ENCODE data around the gene TMOD1. TPM values are rescaled to one million over a fixed set of nuclear protein-coding genes. Genes with fewer than 3 reads are reported as not detected.

TMOD1 gene
- total and polyA plus RNA-seq, 4 donors = 2.4 to 7.9 (median 5.2) TPM

GRCh38 chr9:97598461-97599288 is 97.2 kb downstream of the TMOD1 start:
- Histone ChIP-seq H3K27ac (ENCODE audit: low read depth in 1 of 2, low read length in 1 of 2) (peak overlapping the region in 1 of 2 donors; percentile 11), H3K4me1 (ENCODE audit: control insufficient read depth in 5 of 5, insufficient read depth in 5 of 5, low read length in 5 of 5) (peaks cover 0 to 4% (median 0%) of the 10 kb centered on the region in 5 donors), H3K9ac (ENCODE audit: insufficient read depth in 1 of 2, low read length in 2 of 2) (no peak overlapping the region), H3K36me3 (ENCODE audit: control insufficient read depth in 4 of 4, insufficient read depth in 4 of 4, low read length in 4 of 4) (peaks cover 6 to 23% (median 8%) of the 10 kb centered on the region in 4 donors), H3K27me3 (ENCODE audit: control insufficient read depth in 3 of 3, insufficient read depth in 3 of 3, low read length in 2 of 3) (no peaks in the 10 kb centered on the region), H3K4me3 (no peak overlapping the region), H3K9me3 (ENCODE audit: control insufficient read depth in 4 of 4, insufficient read depth in 3 of 4, low read length in 3 of 4) (no peaks in the 10 kb centered on the region)
- ATAC-seq (ENCODE audit: insufficient read depth, low FRiP score) (peak; percentile 62), DNase-seq (peak; percentile 76 to 88 (median 79))
- peak; percentile 68 for TF ChIP-seq CTCF (IDR thresholded peaks at IDR 0.05; ENCODE audit: control extremely low read depth, extremely low read depth)
- WGBS, 2 donors = 25 to 29% methylated on average over 11 of the region's 11 CpGs

- 83 to 84% methylated on average over 7 of the region's 7 CpGs for WGBS, 2 donors
- H3K36me3 ChIP-seq (ENCODE audit: control insufficient read depth in 4 of 4, insufficient read depth in 4 of 4, low read length in 4 of 4) = peaks cover 6 to 25% (median 11%) of the 10 kb centered on the region in 4 donors
These were observed 97.9 kb downstream of the TMOD1 start for GRCh38 chr9:97599314-97599846.

GRCh38 chr9:97600531-97601227 is 99.2 kb downstream of the TMOD1 start:
- Histone ChIP-seq H3K27ac (ENCODE audit: low read depth in 1 of 2, low read length in 1 of 2) (peak overlapping the region in 1 of 2 donors; percentile 69), H3K27me3 (ENCODE audit: control insufficient read depth in 3 of 3, insufficient read depth in 3 of 3, low read length in 2 of 3) (no peaks in the 10 kb centered on the region), H3K36me3 (ENCODE audit: control insufficient read depth in 4 of 4, insufficient read depth in 4 of 4, low read length in 4 of 4) (peaks cover 10 to 35% (median 18%) of the 10 kb centered on the region in 4 donors), H3K4me1 (ENCODE audit: control insufficient read depth in 5 of 5, insufficient read depth in 5 of 5, low read length in 5 of 5) (peaks cover 0 to 4% (median 0%) of the 10 kb centered on the region in 5 donors), H3K9me3 (ENCODE audit: control insufficient read depth in 4 of 4, insufficient read depth in 3 of 4, low read length in 3 of 4) (no peaks in the 10 kb centered on the region), H3K9ac (ENCODE audit: insufficient read depth in 1 of 2, low read length in 2 of 2) (no peak overlapping the region), H3K4me3 (no peak overlapping the region)
- no peak for TF ChIP-seq CTCF (IDR thresholded peaks at IDR 0.05; ENCODE audit: control extremely low read depth, extremely low read depth)
- DNase-seq (no peak), ATAC-seq (ENCODE audit: insufficient read depth, low FRiP score) (no peak)
- 96 to 99% methylated on average over 8 of the region's 8 CpGs for WGBS, 2 donors

More at GRCh38 chr9:97599314-97599846, 97.9 kb downstream of the TMOD1 start:
- Histone ChIP-seq H3K27ac (ENCODE audit: low read depth in 1 of 2, low read length in 1 of 2) (peak overlapping the region in 1 of 2 donors; percentile 11), H3K4me1 (ENCODE audit: control insufficient read depth in 5 of 5, insufficient read depth in 5 of 5, low read length in 5 of 5) (peaks cover 0 to 4% (median 0%) of the 10 kb centered on the region in 5 donors), H3K9ac (ENCODE audit: insufficient read depth in 1 of 2, low read length in 2 of 2) (no peak overlapping the region), H3K9me3 (ENCODE audit: control insufficient read depth in 4 of 4, insufficient read depth in 3 of 4, low read length in 3 of 4) (no peaks in the 10 kb centered on the region), H3K27me3 (ENCODE audit: control insufficient read depth in 3 of 3, insufficient read depth in 3 of 3, low read length in 2 of 3) (no peaks in the 10 kb centered on the region), H3K4me3 (no peak overlapping the region)
- no peak for DNase-seq
- no peak for TF ChIP-seq CTCF (IDR thresholded peaks at IDR 0.05; ENCODE audit: control extremely low read depth, extremely low read depth)
- ATAC-seq (ENCODE audit: insufficient read depth, low FRiP score) = no peak

Measured in lung (tissue), 12 donors.